Measurements from ENCODE around the gene TSPAN13.

DNA sequence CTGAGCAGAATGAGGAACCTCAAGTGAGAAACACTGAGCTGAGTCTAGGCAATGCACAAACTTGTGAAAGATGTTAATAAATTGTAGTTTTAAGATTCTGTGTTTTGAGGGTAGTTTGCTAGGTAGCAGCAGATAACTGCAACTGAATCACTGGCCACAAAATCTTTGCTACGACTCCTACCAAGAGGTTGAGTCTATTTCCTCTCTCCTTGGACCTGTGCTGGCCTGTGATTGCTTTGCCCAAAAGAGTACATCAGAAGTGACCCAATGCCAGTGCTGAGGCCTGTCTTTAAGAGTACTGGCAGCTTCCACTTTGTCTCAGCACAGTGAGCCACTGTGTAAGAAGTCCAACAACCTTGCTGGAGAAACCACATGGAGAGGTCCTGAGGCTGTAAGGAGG is 11.9 kb upstream of the TSPAN13 start:
- TF ChIP-seq, protein P1, sequence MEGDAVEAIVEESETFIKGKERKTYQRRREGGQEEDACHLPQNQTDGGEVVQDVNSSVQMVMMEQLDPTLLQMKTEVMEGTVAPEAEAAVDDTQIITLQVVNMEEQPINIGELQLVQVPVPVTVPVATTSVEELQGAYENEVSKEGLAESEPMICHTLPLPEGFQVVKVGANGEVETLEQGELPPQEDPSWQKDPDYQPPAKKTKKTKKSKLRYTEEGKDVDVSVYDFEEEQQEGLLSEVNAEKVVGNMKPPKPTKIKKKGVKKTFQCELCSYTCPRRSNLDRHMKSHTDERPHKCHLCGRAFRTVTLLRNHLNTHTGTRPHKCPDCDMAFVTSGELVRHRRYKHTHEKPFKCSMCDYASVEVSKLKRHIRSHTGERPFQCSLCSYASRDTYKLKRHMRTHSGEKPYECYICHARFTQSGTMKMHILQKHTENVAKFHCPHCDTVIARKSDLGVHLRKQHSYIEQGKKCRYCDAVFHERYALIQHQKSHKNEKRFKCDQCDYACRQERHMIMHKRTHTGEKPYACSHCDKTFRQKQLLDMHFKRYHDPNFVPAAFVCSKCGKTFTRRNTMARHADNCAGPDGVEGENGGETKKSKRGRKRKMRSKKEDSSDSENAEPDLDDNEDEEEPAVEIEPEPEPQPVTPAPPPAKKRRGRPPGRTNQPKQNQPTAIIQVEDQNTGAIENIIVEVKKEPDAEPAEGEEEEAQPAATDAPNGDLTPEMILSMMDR (IDR thresholded peaks at IDR 0.05): no peak
- TF ChIP-seq POLR2A (IDR thresholded peaks at IDR 0.05): no peak

Data from thyroid gland (tissue), 4 donors.